Measurements from ENCODE around the gene B3GNT3. TPM values are rescaled to one million over a fixed set of nuclear protein-coding genes. Genes with fewer than 3 reads are reported as not detected.

Gene B3GNT3
- total and polyA plus RNA-seq, 2 of the 13 experiments (the other 11 are each of a cell fraction or from before 2014, with no cell fraction given) = 0.86 to 4.0 TPM

GRCh38 chr19:17855280-17856152, 60.6 kb downstream of the B3GNT3 start (continued):
- TF ChIP-seq, protein P1, sequence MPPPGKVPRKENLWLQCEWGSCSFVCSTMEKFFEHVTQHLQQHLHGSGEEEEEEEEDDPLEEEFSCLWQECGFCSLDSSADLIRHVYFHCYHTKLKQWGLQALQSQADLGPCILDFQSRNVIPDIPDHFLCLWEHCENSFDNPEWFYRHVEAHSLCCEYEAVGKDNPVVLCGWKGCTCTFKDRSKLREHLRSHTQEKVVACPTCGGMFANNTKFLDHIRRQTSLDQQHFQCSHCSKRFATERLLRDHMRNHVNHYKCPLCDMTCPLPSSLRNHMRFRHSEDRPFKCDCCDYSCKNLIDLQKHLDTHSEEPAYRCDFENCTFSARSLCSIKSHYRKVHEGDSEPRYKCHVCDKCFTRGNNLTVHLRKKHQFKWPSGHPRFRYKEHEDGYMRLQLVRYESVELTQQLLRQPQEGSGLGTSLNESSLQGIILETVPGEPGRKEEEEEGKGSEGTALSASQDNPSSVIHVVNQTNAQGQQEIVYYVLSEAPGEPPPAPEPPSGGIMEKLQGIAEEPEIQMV (CRISPR knock-in tag; IDR thresholded peaks at IDR 0.05; ENCODE audit: low read depth) = no peak
- TF ChIP-seq ZNF282 (IDR thresholded peaks at IDR 0.05; ENCODE audit: partially characterized antibody) = no peak
- TF ChIP-seq YEATS4 (CRISPR knock-in tag; IDR thresholded peaks at IDR 0.05; ENCODE audit: borderline replicate concordance) = 0 out of 2 replicates have a peak, but pooled peaks have one; percentile 30
- no peak for TF ChIP-seq ZFP62 (CRISPR knock-in tag; IDR thresholded peaks at IDR 0.05)
- TF ChIP-seq, protein P2, sequence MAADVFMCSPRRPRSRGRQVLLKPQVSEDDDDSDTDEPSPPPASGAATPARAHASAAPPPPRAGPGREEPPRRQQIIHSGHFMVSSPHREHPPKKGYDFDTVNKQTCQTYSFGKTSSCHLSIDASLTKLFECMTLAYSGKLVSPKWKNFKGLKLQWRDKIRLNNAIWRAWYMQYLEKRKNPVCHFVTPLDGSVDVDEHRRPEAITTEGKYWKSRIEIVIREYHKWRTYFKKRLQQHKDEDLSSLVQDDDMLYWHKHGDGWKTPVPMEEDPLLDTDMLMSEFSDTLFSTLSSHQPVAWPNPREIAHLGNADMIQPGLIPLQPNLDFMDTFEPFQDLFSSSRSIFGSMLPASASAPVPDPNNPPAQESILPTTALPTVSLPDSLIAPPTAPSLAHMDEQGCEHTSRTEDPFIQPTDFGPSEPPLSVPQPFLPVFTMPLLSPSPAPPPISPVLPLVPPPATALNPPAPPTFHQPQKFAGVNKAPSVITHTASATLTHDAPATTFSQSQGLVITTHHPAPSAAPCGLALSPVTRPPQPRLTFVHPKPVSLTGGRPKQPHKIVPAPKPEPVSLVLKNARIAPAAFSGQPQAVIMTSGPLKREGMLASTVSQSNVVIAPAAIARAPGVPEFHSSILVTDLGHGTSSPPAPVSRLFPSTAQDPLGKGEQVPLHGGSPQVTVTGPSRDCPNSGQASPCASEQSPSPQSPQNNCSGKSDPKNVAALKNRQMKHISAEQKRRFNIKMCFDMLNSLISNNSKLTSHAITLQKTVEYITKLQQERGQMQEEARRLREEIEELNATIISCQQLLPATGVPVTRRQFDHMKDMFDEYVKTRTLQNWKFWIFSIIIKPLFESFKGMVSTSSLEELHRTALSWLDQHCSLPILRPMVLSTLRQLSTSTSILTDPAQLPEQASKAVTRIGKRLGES (CRISPR knock-in tag; IDR thresholded peaks at IDR 0.05; ENCODE audit: borderline replicate concordance) = no peak
- TF ChIP-seq ATF5 (CRISPR knock-in tag; IDR thresholded peaks at IDR 0.05; ENCODE audit: low read depth) = no peak
- TF ChIP-seq ZFY (CRISPR knock-in tag; IDR thresholded peaks at IDR 0.05) = peak; percentile 31; the same call in 1 of the 2 replicates
- TF ChIP-seq, protein P3, sequence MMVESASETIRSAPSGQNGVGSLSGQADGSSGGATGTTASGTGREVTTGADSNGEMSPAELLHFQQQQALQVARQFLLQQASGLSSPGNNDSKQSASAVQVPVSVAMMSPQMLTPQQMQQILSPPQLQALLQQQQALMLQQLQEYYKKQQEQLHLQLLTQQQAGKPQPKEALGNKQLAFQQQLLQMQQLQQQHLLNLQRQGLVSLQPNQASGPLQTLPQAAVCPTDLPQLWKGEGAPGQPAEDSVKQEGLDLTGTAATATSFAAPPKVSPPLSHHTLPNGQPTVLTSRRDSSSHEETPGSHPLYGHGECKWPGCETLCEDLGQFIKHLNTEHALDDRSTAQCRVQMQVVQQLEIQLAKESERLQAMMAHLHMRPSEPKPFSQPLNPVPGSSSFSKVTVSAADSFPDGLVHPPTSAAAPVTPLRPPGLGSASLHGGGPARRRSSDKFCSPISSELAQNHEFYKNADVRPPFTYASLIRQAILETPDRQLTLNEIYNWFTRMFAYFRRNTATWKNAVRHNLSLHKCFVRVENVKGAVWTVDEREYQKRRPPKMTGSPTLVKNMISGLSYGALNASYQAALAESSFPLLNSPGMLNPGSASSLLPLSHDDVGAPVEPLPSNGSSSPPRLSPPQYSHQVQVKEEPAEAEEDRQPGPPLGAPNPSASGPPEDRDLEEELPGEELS (CRISPR knock-in tag; IDR thresholded peaks at IDR 0.05) = no peak; the same call in 1 of the 2 replicates
- TF ChIP-seq MZF1 (CRISPR knock-in tag; IDR thresholded peaks at IDR 0.05; ENCODE audit: borderline replicate concordance) = no peak
- no peak for TF ChIP-seq DDIT3 (CRISPR knock-in tag; IDR thresholded peaks at IDR 0.05)
- TF ChIP-seq PHF21A (CRISPR knock-in tag; IDR thresholded peaks at IDR 0.05) = peak; percentile 31; the same call in 1 of the 2 replicates
- no peak for TF ChIP-seq MXD1 (CRISPR knock-in tag; IDR thresholded peaks at IDR 0.05)
- no peak for TF ChIP-seq RBM39 (IDR thresholded peaks at IDR 0.05; ENCODE audit: low read depth, low read length, poor library complexity, severe bottlenecking)
- TF ChIP-seq MTF2 (CRISPR knock-in tag; IDR thresholded peaks at IDR 0.05; ENCODE audit: borderline replicate concordance) = no peak
- 0 out of 2 replicates have a peak, but pooled peaks have one; percentile 62 for TF ChIP-seq SMAD3 (CRISPR knock-in tag; IDR thresholded peaks at IDR 0.05)
- TF ChIP-seq ZBTB7A (CRISPR knock-in tag; IDR thresholded peaks at IDR 0.05) = no peak
- TF ChIP-seq FOXC1 (CRISPR knock-in tag; IDR thresholded peaks at IDR 0.05; ENCODE audit: borderline replicate concordance) = no peak
- no peak for TF ChIP-seq ZNF17 (CRISPR knock-in tag; IDR thresholded peaks at IDR 0.05)
- TF ChIP-seq SATB2 (CRISPR knock-in tag; IDR thresholded peaks at IDR 0.05) = no peak

All from HepG2 (cell line).